IMR-90 (cell line): ENCODE results near the gene CDKL5. TPM values are rescaled to one million over a fixed set of nuclear protein-coding genes. Genes with fewer than 3 reads are reported as not detected.

ENCODE experiments used
- microRNA-seq, 2 experiments: library from miRNA; stranded (forward) in 1 of 2; unstranded in 1 of 2; fragments of 10-50 nt in 1 of 2; fragments of <30 nt in 1 of 2; gene quantifications in 1 of 2; microRNA quantifications in 1 of 2; one replicate each; pipeline versions ENCODE3 to v1.1.0; 2013 to 2020; ENCODE audit not compliant: insufficient read depth in 1 of 2, insufficient read length in 1 of 2, unreplicated experiment in 1 of 2
- polyA plus RNA-seq, 3 experiments: library from polyadenylated mRNA; depleted of rRNA; stranded (reverse); fragments of >200 nt; gene quantifications; 2 replicates each; pipeline ENCODE4 v1.2.3, GENCODE V29; 2012; ENCODE audit warnings: low replicate concordance in 1 of 3
- small RNA-seq, 5 experiments: library from RNA; depleted of rRNA; stranded (forward); fragments of <200 nt; gene quantifications; one replicate each; pipeline ENCODE3, GENCODE V24; 2012
- total RNA-seq: library from RNA; depleted of rRNA; stranded (reverse); fragments of >200 nt; gene quantifications from 2 replicates; pipeline ENCODE4 v1.2.3, GENCODE V29; 2012; rRNA removed

The CDKL5 gene
- total and polyA plus RNA-seq, 2 of the 4 experiments (the other 2 are of a cell fraction) = 3.5 to 9.7 TPM

Small RNAs within 50 kb of the gene (microRNA-seq; reads per million reads assigned to microRNA genes)
- not detected for gene RF00019 (ENCODE audit: insufficient read depth, insufficient read length)

Small RNAs within 50 kb of the gene (small RNA-seq; reads per million reads assigned to genes)
- 0 reads per million in 5 experiments for gene RF00019

Other genes with a start within 250 kb of the CDKL5 start
- not detected in 2 replicates for gene BEND2, start 204.7 kb upstream of the CDKL5 start, total RNA-seq
- gene BEND2, start 204.7 kb upstream of the CDKL5 start, polyA plus RNA-seq (2012; rRNA removed) = not detected in 2 replicates
- gene SCML2, start 70.9 kb upstream of the CDKL5 start, total RNA-seq = 1.3 and 1.7 TPM in 2 replicates
- gene SCML2, start 70.9 kb upstream of the CDKL5 start, polyA plus RNA-seq (2012; rRNA removed) = 1.1 and 1.7 TPM in 2 replicates
- gene RS1, start 246.5 kb downstream of the CDKL5 start, total RNA-seq = not detected in 2 replicates
- gene RS1, start 246.5 kb downstream of the CDKL5 start, polyA plus RNA-seq (2012; rRNA removed) = not detected in 2 replicates